Measurements from ENCODE around the gene KCNMA1. TPM values are rescaled to one million over a fixed set of nuclear protein-coding genes. Genes with fewer than 3 reads are reported as not detected.

The KCNMA1 gene
- total and polyA plus RNA-seq, 7 donors = 15.3 to 427 (median 256) TPM

GRCh38 chr10:77564731-77565589 lies 72.6 kb downstream of the KCNMA1 start:
- 70% methylated on average over 10 of the region's 10 CpGs for WGBS, 2 donors
- TF ChIP-seq POLR2A (IDR thresholded peaks at IDR 0.05) (no peak), CTCF (IDR thresholded peaks at IDR 0.05) (no peak)
- intact Hi-C loops (cut with DNase I) = loop anchor here (5.0 kb wide), 1 partner anchor 323 kb away; no protein-coding TSS in a partner anchor
- H3K9me3 ChIP-seq = no peaks in the 10 kb centered on the region
- no peaks in the 10 kb centered on the region for H3K27me3 ChIP-seq
- H3K4me3 ChIP-seq = no peak overlapping the region
- H3K36me3 ChIP-seq = no peaks in the 10 kb centered on the region
- H3K4me1 ChIP-seq = peaks cover 0 to 62% (median 59%) of the 10 kb centered on the region in 4 donors
- DNase-seq = no peak
- peak overlapping the region; percentile 46 to 86 (median 76) for H3K27ac ChIP-seq

- no peaks in the 10 kb centered on the region for H3K9me3 ChIP-seq
- DNase-seq = no peak
- no peak overlapping the region for H3K4me3 ChIP-seq
- no peaks in the 10 kb centered on the region for H3K27me3 ChIP-seq
- H3K27ac ChIP-seq = peak overlapping the region; percentile 52 to 86 (median 76)
- no peaks in the 10 kb centered on the region for H3K36me3 ChIP-seq
- WGBS, 2 donors = 36 to 73% methylated on average over 9 of the region's 9 CpGs
- intact Hi-C loops (cut with DNase I) = loop anchor here (5.0 kb wide), 1 partner anchor 321 kb away; no protein-coding TSS in a partner anchor
- H3K4me1 ChIP-seq = peaks cover 0 to 67% (median 61%) of the 10 kb centered on the region in 4 donors
- TF ChIP-seq CTCF (IDR thresholded peaks at IDR 0.05) (no peak), POLR2A (IDR thresholded peaks at IDR 0.05) (no peak), POLR2AphosphoS5 (IDR thresholded peaks at IDR 0.05) (no peak)
Measured at GRCh38 chr10:77563638-77564270, 73.9 kb downstream of the KCNMA1 start.

GRCh38 chr10:77562742-77563141 lies 74.9 kb downstream of the KCNMA1 start:
- TF ChIP-seq POLR2A (IDR thresholded peaks at IDR 0.05) (no peak), POLR2AphosphoS5 (IDR thresholded peaks at IDR 0.05) (peak in 2 of 4 donors; percentile 11 to 16)
- Histone ChIP-seq H3K27me3 (no peaks in the 10 kb centered on the region), H3K9me3 (no peaks in the 10 kb centered on the region), H3K36me3 (no peaks in the 10 kb centered on the region), H3K27ac (peak overlapping the region; percentile 52 to 86 (median 76)), H3K4me3 (no peak overlapping the region), H3K4me1 (peaks cover 0 to 77% (median 71%) of the 10 kb centered on the region in 4 donors)
- intact Hi-C loops (cut with DNase I) = loop anchor here (5.0 kb wide), 1 partner anchor 320 kb away; no protein-coding TSS in a partner anchor
- no peak for DNase-seq
- WGBS, 2 donors = 22 to 27% methylated on average over 3 of the region's 3 CpGs

GRCh38 chr10:77561991-77562390 lies 75.6 kb downstream of the KCNMA1 start:
- H3K36me3 ChIP-seq = no peaks in the 10 kb centered on the region
- no peak overlapping the region for H3K4me3 ChIP-seq
- peak overlapping the region; percentile 20 to 86 (median 76) for H3K27ac ChIP-seq
- no peaks in the 10 kb centered on the region for H3K27me3 ChIP-seq
- H3K4me1 ChIP-seq = peaks cover 0 to 81% (median 72%) of the 10 kb centered on the region in 4 donors
- no peak for DNase-seq
- intact Hi-C loops (cut with DNase I) = loop anchor here (5.0 kb wide), 1 partner anchor 320 kb away; no protein-coding TSS in a partner anchor
- WGBS, 2 donors = 45 to 74% methylated on average over 3 of the region's 3 CpGs
- TF ChIP-seq EP300 (IDR thresholded peaks at IDR 0.05) (no peak), POLR2A (IDR thresholded peaks at IDR 0.05) (no peak), CTCF (IDR thresholded peaks at IDR 0.05) (no peak), POLR2AphosphoS5 (IDR thresholded peaks at IDR 0.05) (no peak)
- H3K9me3 ChIP-seq = no peaks in the 10 kb centered on the region

GRCh38 chr10:77560471-77560870 lies 77.1 kb downstream of the KCNMA1 start:
- peak; percentile 21 for DNase-seq
- Histone ChIP-seq H3K9me3 (no peaks in the 10 kb centered on the region), H3K27ac (peak overlapping the region in 2 of 4 donors; percentile 20 to 86), H3K4me3 (no peak overlapping the region), H3K4me1 (peaks cover 0 to 81% (median 72%) of the 10 kb centered on the region in 4 donors), H3K27me3 (no peaks in the 10 kb centered on the region), H3K36me3 (no peaks in the 10 kb centered on the region)
- intact Hi-C loops (cut with DNase I) = loop anchor here (5.0 kb wide), 1 partner anchor 318 kb away; no protein-coding TSS in a partner anchor
- 95 to 97% methylated on average over 1 of the region's 1 CpG for WGBS, 2 donors
- no peak for TF ChIP-seq CTCF (IDR thresholded peaks at IDR 0.05)
- no peak for TF ChIP-seq POLR2A (IDR thresholded peaks at IDR 0.05)
- TF ChIP-seq POLR2AphosphoS5 (IDR thresholded peaks at IDR 0.05) = no peak
- no peak for TF ChIP-seq EP300 (IDR thresholded peaks at IDR 0.05)
